Activated T-cell treated with anti-CD3 and anti-CD28 coated beads for 48 hours (primary cell): ENCODE measurements around the gene NOX1.
"Not testable (repeated sequence)": the region's sequence is repeated elsewhere in the genome, so short reads cannot be mapped to it uniquely, and the experiment has no call there.

ENCODE experiments used
- DNase-seq: peaks from one replicate; pipeline ENCODE4 v3.0.0-alpha.2; 2020; ENCODE audit warnings: low read depth

NOX1 gene

GRCh38 chrX:100819837-100820666 is 54.1 kb downstream of the NOX1 start, which contains the start of gene CSTF2:
TSS of gene CSTF2 (plus strand) at chrX:100820391. CDS start at chrX:100820417, 26 bp downstream.
- peak; percentile 72 for DNase-seq

- peak; percentile 28 for DNase-seq
Observed at GRCh38 chrX:100819534-100819836, 54.7 kb downstream of the NOX1 start.

GRCh38 chrX:100817340-100817739 is 56.8 kb downstream of the NOX1 start:
- no peak for DNase-seq

- no peak for DNase-seq
Observed at GRCh38 chrX:100812216-100813158, 61.7 kb downstream of the NOX1 start.

DNA sequence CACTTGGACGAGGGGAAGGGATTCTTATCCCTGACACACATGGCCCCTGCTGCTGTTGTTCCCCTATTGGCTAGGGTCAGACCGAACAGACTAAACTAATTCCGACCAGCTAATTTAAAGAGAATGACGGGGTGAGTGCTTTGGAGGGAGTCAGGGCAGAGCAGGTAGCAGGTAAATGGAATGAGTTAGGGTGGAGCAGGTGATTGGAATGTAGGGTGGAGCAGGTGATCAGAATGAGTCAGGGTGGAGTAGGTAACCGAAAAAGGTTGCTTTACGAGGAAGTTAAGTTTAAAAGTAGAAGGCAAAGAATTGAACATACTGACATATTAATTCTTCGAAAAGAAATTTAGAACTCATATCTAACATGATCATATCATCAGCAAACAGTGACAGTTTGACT is 65.9 kb downstream of the NOX1 start:
- not testable (repeated sequence) for DNase-seq

DNA sequence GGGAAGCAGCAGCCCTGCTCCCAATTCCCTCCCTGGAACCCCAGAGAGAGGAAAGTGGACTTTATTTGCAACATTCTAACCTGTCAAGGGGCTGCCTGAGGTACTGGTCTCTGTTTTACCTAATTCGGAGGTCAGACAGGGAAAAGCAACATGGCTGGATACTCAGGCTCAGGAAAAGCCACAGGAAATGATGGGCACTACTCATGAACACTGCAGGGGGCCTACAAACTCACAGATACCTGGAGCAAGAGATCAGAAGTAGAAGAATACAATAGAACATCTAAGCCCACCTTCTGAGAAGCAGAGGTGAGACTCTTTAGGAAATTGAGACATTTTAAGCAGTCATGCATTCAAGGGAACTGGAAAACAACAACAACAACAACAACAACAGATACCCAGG is 69.4 kb downstream of the NOX1 start:
- no peak for DNase-seq

GRCh38 chrX:100802843-100803242 is 71.3 kb downstream of the NOX1 start:
- DNase-seq = no peak

- no peak for DNase-seq
Observed at GRCh38 chrX:100798484-100799214, 75.5 kb downstream of the NOX1 start.

DNA sequence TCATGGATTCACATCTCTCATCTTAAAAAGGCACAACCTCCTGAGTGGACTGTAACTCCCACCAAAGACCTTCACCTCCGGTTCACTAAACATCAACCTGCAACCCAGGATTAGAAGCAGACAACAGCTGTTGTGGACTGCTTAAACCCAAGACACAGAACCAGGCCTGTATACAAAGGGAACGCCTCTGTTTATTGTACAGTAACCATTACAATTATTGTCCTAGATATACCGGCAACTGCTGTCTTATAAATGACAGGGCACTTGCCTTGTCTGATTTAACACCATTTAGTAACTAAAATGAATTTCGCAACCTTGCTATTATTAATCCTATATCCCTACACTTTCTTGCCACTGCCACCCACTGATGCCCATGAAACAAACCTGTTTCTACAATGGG is 76.8 kb downstream of the NOX1 start:
- DNase-seq = no peak

- DNase-seq = not testable (repeated sequence)
Observed at GRCh38 chrX:100796371-100796770, 77.8 kb downstream of the NOX1 start.
